Astrocyte (in vitro differentiated cells and primary cell): ENCODE measurements around the gene FNDC3B. TPM values are rescaled to one million over a fixed set of nuclear protein-coding genes. Genes with fewer than 3 reads are reported as not detected.

Source experiments
- DNase-seq: peaks from one replicate; pipeline ENCODE4 v3.0.0-alpha.2; 2010; ENCODE audit warnings: low read depth
- FAIRE-seq: peaks from 2 replicates; lab custom pipeline; 2011; peaks lifted over from hg19 to GRCh38; lab: Jason Lieb, UNC
- H2AFZ ChIP-seq: 2 replicates; pipeline ENCODE4 v1.6.0; 2012; ENCODE audit warnings: low read depth, low read length, inconsistent platforms
- H3K27ac ChIP-seq: 2 replicates; pipeline ENCODE4 v1.5.1; 2011; ENCODE audit warnings: low read depth, low read length, inconsistent platforms
- H3K27me3 ChIP-seq: 2 replicates; pipeline ENCODE4 v1.6.0; 2011; ENCODE audit warnings: low read length, inconsistent platforms; ENCODE audit not compliant: insufficient read depth
- H3K36me3 ChIP-seq: 2 replicates; pipeline ENCODE4 v1.5.1; 2011; ENCODE audit warnings: low read length, inconsistent platforms; ENCODE audit not compliant: insufficient read depth
- H3K4me1 ChIP-seq: 2 replicates; pipeline ENCODE4 v1.5.1; 2011; ENCODE audit warnings: low read length, inconsistent platforms; ENCODE audit not compliant: insufficient read depth
- H3K4me2 ChIP-seq: 2 replicates; pipeline ENCODE4 v1.6.0; 2012; ENCODE audit warnings: low read length, inconsistent platforms
- H3K4me3 ChIP-seq: 2 replicates; pipeline ENCODE4 v1.5.1; 2011; ENCODE audit warnings: low read depth, mild to moderate bottlenecking, low read length, inconsistent platforms; ENCODE audit not compliant: insufficient read depth
- H3K79me2 ChIP-seq: 2 replicates; pipeline ENCODE4 v1.6.0; 2012; ENCODE audit warnings: mild to moderate bottlenecking, low read length, inconsistent platforms; ENCODE audit not compliant: insufficient read depth
- H3K9ac ChIP-seq: 2 replicates; pipeline ENCODE4 v1.6.0; 2012; ENCODE audit warnings: mild to moderate bottlenecking, low read length, inconsistent platforms
- H3K9me3 ChIP-seq: 2 replicates; pipeline ENCODE4 v1.5.1; 2012; ENCODE audit warnings: low read depth, mild to moderate bottlenecking, low read length, inconsistent platforms; ENCODE audit not compliant: insufficient read depth
- H4K20me1 ChIP-seq: 2 replicates; pipeline ENCODE4 v1.6.0; 2012; ENCODE audit warnings: low read length, inconsistent platforms; ENCODE audit not compliant: insufficient read depth
- H3K27ac Mint-ChIP-seq: one replicate; pipeline ENCODE4 v1.8.0; 2021; ENCODE audit warnings: mild to moderate bottlenecking, mixed read lengths; ENCODE audit not compliant: unreplicated experiment
- H3K27me3 Mint-ChIP-seq: one replicate; pipeline ENCODE4 v1.8.0; 2021; ENCODE audit warnings: low read depth, mixed read lengths; ENCODE audit not compliant: unreplicated experiment
- H3K36me3 Mint-ChIP-seq: one replicate; pipeline ENCODE4 v1.8.0; 2021; ENCODE audit warnings: low read depth, mixed read lengths; ENCODE audit not compliant: unreplicated experiment
- H3K4me1 Mint-ChIP-seq: one replicate; pipeline ENCODE4 v1.8.0; 2021; ENCODE audit warnings: low read depth, mixed read lengths; ENCODE audit not compliant: unreplicated experiment
- H3K4me3 Mint-ChIP-seq: one replicate; pipeline ENCODE4 v1.8.0; 2021; ENCODE audit warnings: mild to moderate bottlenecking, moderate library complexity, mixed read lengths; ENCODE audit not compliant: unreplicated experiment
- H3K9me3 Mint-ChIP-seq: one replicate; pipeline ENCODE4 v1.8.0; 2021; ENCODE audit warnings: mild to moderate bottlenecking, mixed read lengths; ENCODE audit not compliant: unreplicated experiment
- CTCF ChIP-seq: IDR thresholded peaks from 2 replicates; pipeline ENCODE4 v1.5.1; 2011; ENCODE audit warnings: low read depth, mild to moderate bottlenecking, inconsistent platforms, low read length, moderate library complexity; ENCODE audit not compliant: insufficient read depth
- EZH2 ChIP-seq: IDR thresholded peaks from 2 replicates; pipeline ENCODE4 v1.6.1; 2012; ENCODE audit warnings: mild to moderate bottlenecking, low read length, inconsistent platforms; ENCODE audit not compliant: insufficient read depth
- total RNA-seq: library from RNA; stranded (reverse); gene quantifications from 2 replicates; pipeline ENCODE4 v1.2.1, GENCODE V29; 2021

Gene FNDC3B
- total RNA-seq, 1 donor from 2014 or later, result 327 TPM

GRCh38 chr3:172100482-172100881, 61.1 kb downstream of the FNDC3B start:
- no peak overlapping the region for H3K9ac ChIP-seq
- TF ChIP-seq EZH2 (no peak), CTCF (no peak)
- no peak overlapping the region for H2AFZ ChIP-seq
- H3K9me3 Mint-ChIP-seq, result no peaks in the 10 kb centered on the region
- H3K27ac Mint-ChIP-seq, result no peak overlapping the region
- FAIRE-seq, result no peak
- no peak overlapping the region for H3K4me3 Mint-ChIP-seq
- no peaks in the 10 kb centered on the region for H3K27me3 Mint-ChIP-seq
- DNase-seq, result no peak
- no peaks in the 10 kb centered on the region for H3K27me3 ChIP-seq
- H3K27ac ChIP-seq, result no peak overlapping the region
- H3K4me3 ChIP-seq, result no peak overlapping the region
- H3K4me2 ChIP-seq, result no peak overlapping the region
- H4K20me1 ChIP-seq, result peaks cover 89% of the 10 kb centered on the region
- H3K36me3 Mint-ChIP-seq, result peaks cover 3% of the 10 kb centered on the region
- no peaks in the 10 kb centered on the region for H3K9me3 ChIP-seq
- H3K36me3 ChIP-seq, result peaks cover 3% of the 10 kb centered on the region
- H3K4me1 Mint-ChIP-seq, result peaks cover 82% of the 10 kb centered on the region
- H3K79me2 ChIP-seq, result peaks cover 100% of the 10 kb centered on the region
- peaks cover 60% of the 10 kb centered on the region for H3K4me1 ChIP-seq

GRCh38 chr3:172101107-172101506, 61.7 kb downstream of the FNDC3B start:
- FAIRE-seq (no peak), DNase-seq (no peak)
- Histone ChIP-seq H3K79me2 (peaks cover 100% of the 10 kb centered on the region), H3K36me3 (no peaks in the 10 kb centered on the region), H4K20me1 (peaks cover 89% of the 10 kb centered on the region), H2AFZ (no peak overlapping the region), H3K27me3 (no peaks in the 10 kb centered on the region), H3K27ac (no peak overlapping the region), H3K4me1 (peaks cover 60% of the 10 kb centered on the region), H3K4me2 (no peak overlapping the region), H3K9me3 (no peaks in the 10 kb centered on the region), H3K4me3 (no peak overlapping the region), H3K9ac (no peak overlapping the region)
- Mint-ChIP-seq H3K27me3 (no peaks in the 10 kb centered on the region), H3K4me1 (peaks cover 82% of the 10 kb centered on the region), H3K4me3 (no peak overlapping the region), H3K9me3 (no peaks in the 10 kb centered on the region), H3K36me3 (peaks cover 3% of the 10 kb centered on the region), H3K27ac (peak overlapping the region; percentile 63)
- TF ChIP-seq CTCF (no peak), EZH2 (no peak)

DNA sequence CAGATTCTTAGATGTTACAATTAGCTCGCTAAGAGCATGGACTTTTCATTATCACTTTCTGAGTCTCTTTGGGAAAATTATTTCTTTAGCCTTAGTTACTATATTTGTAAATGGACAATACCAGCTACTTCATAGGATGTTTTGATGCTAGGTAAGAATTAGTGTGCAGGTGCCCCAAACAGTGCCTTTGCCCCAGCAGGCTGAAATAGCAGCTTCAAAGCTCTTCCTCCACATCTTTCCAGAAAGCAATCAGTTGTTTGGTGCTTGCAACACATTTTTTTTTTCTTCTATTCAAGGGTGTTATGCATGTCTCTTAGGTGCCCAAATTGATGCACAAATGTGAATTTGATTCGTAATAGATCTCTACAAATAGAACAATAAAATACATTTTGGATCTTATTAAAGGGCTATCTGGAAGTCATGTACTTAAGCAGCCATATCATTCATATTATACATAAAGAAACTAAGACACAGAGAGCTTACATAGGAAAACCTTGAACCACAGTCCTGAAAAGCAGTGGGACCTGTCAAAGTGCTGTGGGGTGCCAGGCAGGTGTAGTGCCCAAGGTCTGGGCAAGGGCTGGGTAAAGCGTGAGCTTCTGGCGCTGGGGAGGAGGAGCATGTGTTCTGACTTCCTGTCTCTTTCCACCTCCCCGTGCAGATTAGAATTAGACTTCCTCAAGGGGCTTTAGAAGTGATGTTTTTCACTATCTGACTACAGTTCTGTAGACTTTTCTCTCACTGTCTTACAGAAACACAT, 62.9 kb downstream of the FNDC3B start:
- DNase-seq (no peak), FAIRE-seq (no peak)
- Mint-ChIP-seq H3K9me3 (no peaks in the 10 kb centered on the region), H3K4me3 (peak overlapping the region; percentile 8), H3K4me1 (peaks cover 81% of the 10 kb centered on the region), H3K27ac (peak overlapping the region; percentile 94), H3K27me3 (no peaks in the 10 kb centered on the region), H3K36me3 (peaks cover 5% of the 10 kb centered on the region)
- Histone ChIP-seq H3K9ac (no peak overlapping the region), H3K4me3 (no peak overlapping the region), H3K9me3 (no peaks in the 10 kb centered on the region), H3K79me2 (peaks cover 100% of the 10 kb centered on the region), H2AFZ (no peak overlapping the region), H3K4me2 (peak overlapping the region; percentile 56), H3K4me1 (peaks cover 54% of the 10 kb centered on the region), H3K27ac (peak overlapping the region; percentile 86), H3K36me3 (no peaks in the 10 kb centered on the region), H3K27me3 (no peaks in the 10 kb centered on the region), H4K20me1 (peaks cover 89% of the 10 kb centered on the region)
- no peak for TF ChIP-seq EZH2
- no peak for TF ChIP-seq CTCF
